Measurements from ENCODE around the gene SMG7. TPM values are rescaled to one million over a fixed set of nuclear protein-coding genes. Genes with fewer than 3 reads are reported as not detected.

Gene SMG7
- total RNA-seq, 1 donor from 2014 or later: 70.2 TPM

GRCh38 chr1:183493540-183494245, 21.4 kb downstream of the SMG7 start:
- H3K4me3 Mint-ChIP-seq (ENCODE audit: unreplicated experiment): no peak overlapping the region
- peaks cover 2% of the 10 kb centered on the region for H3K27me3 Mint-ChIP-seq (ENCODE audit: unreplicated experiment)
- no peak overlapping the region for H3K27ac Mint-ChIP-seq (ENCODE audit: unreplicated experiment)
- no peak for TF ChIP-seq CTCF (IDR thresholded peaks at IDR 0.05; ENCODE audit: unreplicated experiment)
- H3K4me1 Mint-ChIP-seq (ENCODE audit: unreplicated experiment): no peaks in the 10 kb centered on the region
- no peaks in the 10 kb centered on the region for H3K9me3 Mint-ChIP-seq (ENCODE audit: unreplicated experiment)
- no peak for DNase-seq (ENCODE audit: low spot score)
- H3K36me3 Mint-ChIP-seq (ENCODE audit: low read depth, unreplicated experiment): no peaks in the 10 kb centered on the region

- Mint-ChIP-seq H3K9me3 (ENCODE audit: unreplicated experiment) (no peaks in the 10 kb centered on the region), H3K36me3 (ENCODE audit: low read depth, unreplicated experiment) (no peaks in the 10 kb centered on the region), H3K4me1 (ENCODE audit: unreplicated experiment) (no peaks in the 10 kb centered on the region), H3K27me3 (ENCODE audit: unreplicated experiment) (no peaks in the 10 kb centered on the region), H3K27ac (ENCODE audit: unreplicated experiment) (no peak overlapping the region), H3K4me3 (ENCODE audit: unreplicated experiment) (no peak overlapping the region)
- no peak for TF ChIP-seq CTCF (IDR thresholded peaks at IDR 0.05; ENCODE audit: unreplicated experiment)
- no peak for DNase-seq (ENCODE audit: low spot score)
These were observed 23.1 kb downstream of the SMG7 start for GRCh38 chr1:183495420-183495819.

- TF ChIP-seq CTCF (IDR thresholded peaks at IDR 0.05; ENCODE audit: unreplicated experiment): no peak
- Mint-ChIP-seq H3K4me1 (ENCODE audit: unreplicated experiment) (no peaks in the 10 kb centered on the region), H3K4me3 (ENCODE audit: unreplicated experiment) (no peak overlapping the region), H3K36me3 (ENCODE audit: low read depth, unreplicated experiment) (no peaks in the 10 kb centered on the region), H3K9me3 (ENCODE audit: unreplicated experiment) (no peaks in the 10 kb centered on the region), H3K27me3 (ENCODE audit: unreplicated experiment) (no peaks in the 10 kb centered on the region), H3K27ac (ENCODE audit: unreplicated experiment) (peak overlapping the region; percentile 46)
- DNase-seq (ENCODE audit: low spot score): no peak
These were observed 24.9 kb downstream of the SMG7 start for GRCh38 chr1:183497218-183497617.

GRCh38 chr1:183498342-183498991, 26.2 kb downstream of the SMG7 start:
- H3K27ac Mint-ChIP-seq (ENCODE audit: unreplicated experiment): peak overlapping the region; percentile 6
- H3K9me3 Mint-ChIP-seq (ENCODE audit: unreplicated experiment): no peaks in the 10 kb centered on the region
- H3K4me1 Mint-ChIP-seq (ENCODE audit: unreplicated experiment): no peaks in the 10 kb centered on the region
- no peak for TF ChIP-seq CTCF (IDR thresholded peaks at IDR 0.05; ENCODE audit: unreplicated experiment)
- no peaks in the 10 kb centered on the region for H3K27me3 Mint-ChIP-seq (ENCODE audit: unreplicated experiment)
- no peak for DNase-seq (ENCODE audit: low spot score)
- no peak overlapping the region for H3K4me3 Mint-ChIP-seq (ENCODE audit: unreplicated experiment)
- no peaks in the 10 kb centered on the region for H3K36me3 Mint-ChIP-seq (ENCODE audit: low read depth, unreplicated experiment)

- Mint-ChIP-seq H3K27ac (ENCODE audit: unreplicated experiment) (no peak overlapping the region), H3K4me1 (ENCODE audit: unreplicated experiment) (no peaks in the 10 kb centered on the region), H3K4me3 (ENCODE audit: unreplicated experiment) (no peak overlapping the region), H3K36me3 (ENCODE audit: low read depth, unreplicated experiment) (no peaks in the 10 kb centered on the region), H3K27me3 (ENCODE audit: unreplicated experiment) (no peaks in the 10 kb centered on the region), H3K9me3 (ENCODE audit: unreplicated experiment) (no peaks in the 10 kb centered on the region)
- no peak for DNase-seq (ENCODE audit: low spot score)
- TF ChIP-seq CTCF (IDR thresholded peaks at IDR 0.05; ENCODE audit: unreplicated experiment): no peak
These were observed 33.3 kb downstream of the SMG7 start for GRCh38 chr1:183505454-183506089.
